GM18858 (cell line): ENCODE measurements around the gene GARNL3.

Experiments used
- ATAC-seq: cut with Tn5 transposase; IDR thresholded peaks from one replicate; pipeline ENCODE4 v1.9.1; 2021; ENCODE audit not compliant: unreplicated experiment

The GARNL3 gene

DNA sequence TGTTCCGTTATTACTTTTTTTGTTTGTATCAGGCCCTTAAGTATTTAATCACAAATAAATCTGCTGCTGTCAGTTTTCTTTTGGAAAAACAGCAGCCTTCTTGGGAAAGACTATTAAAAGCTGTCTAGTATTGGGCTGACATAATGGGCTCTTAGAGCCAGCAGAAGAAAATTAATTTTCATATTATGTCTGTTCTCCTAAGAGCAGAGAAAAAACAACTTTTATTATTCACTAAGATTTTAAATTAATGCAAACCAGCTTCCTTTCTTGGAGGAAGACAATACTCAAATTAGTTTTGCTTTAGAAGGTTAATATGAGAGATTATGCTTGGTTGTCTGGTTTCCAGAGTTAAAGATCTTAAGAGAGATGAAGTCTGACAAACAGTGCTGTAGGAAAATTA lies 30.6 kb upstream of the GARNL3 start:
- no peak for ATAC-seq

DNA sequence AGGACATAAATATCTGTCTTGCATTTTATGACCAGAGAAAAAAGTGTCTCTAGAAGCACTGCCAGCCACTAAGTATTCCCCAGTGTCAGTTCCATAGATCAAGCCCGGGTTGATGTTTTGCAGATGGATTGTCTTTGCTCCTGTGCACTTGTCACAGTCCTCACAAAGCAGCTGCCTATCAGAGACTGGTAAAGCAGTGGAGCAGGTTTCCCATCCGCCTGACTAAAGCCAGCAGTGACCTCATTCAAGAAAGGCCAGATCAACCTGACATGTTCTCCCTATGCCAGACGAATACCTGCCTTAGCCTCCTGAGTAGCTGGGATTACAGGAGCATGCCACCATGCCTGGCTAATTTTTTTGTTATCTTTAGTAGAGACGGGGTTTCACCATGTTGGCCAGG lies 26.8 kb upstream of the GARNL3 start:
- no peak for ATAC-seq

DNA sequence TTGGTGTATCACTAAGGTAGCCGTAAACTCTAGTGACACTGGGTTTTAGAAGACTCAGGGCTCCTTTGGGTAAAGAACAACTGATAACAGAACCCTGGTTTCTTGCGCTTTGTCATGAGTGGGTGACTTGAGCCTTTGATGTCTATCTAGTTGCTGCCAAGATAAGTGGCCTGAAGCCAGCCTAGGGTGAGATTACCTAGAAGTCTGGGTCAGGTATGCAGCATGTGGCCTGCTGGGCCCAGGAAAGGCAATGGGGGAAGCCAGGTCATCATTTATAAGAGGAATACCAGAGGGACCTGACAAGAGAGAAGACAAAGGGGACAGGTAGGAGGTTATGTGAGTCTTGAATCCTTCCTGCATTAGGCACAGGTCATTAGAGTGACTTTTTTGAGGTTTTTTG lies 23.2 kb upstream of the GARNL3 start:
- ATAC-seq, result no peak

DNA sequence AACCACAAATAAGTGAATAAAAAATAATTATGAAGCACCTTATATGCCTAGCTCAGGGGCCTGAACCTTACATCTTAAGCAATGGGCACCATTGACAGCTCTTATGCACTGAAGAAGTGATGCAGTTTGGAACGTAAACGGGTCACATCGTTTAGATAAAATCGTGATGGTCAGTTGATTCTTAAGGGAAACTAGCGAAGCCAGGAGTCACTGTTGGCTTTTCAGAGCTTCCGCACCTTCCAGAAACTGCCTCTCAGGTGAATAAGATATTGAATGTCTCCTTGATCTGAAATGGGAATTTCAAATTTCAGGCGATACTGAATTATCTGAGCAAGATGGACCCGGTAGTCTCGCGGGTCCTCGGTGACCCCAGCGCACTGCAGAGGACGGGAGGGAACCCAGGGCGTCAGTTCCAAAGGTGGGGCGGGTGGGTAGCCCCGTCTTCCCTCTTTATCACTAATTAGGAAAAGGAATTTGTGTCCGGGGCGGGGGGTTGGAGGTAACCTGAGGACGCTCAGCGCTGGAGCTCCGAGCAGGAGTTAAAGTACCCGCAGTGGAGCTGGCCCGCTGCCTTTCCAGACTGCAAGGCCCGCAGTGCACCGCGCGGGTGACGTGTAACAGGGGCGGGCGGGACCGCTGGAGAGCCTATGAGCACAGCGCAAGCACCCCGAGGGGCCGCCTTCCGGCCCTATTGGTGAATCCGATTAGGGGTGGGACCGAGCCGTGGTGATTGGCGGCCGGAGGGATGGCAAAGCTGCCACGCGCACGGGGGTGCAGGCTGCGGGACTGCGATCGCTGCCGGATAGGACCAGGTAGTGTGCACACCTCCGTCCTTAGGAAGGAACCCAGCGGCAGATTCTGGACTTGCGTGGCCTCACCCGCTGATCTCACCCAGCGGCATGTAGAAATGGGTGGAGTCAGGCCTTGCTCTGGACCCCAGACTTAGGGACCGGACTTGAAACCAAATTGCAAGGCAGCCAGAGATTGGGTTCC lies 19.7 kb upstream of the GARNL3 start:
- ATAC-seq, result peak; percentile 97

DNA sequence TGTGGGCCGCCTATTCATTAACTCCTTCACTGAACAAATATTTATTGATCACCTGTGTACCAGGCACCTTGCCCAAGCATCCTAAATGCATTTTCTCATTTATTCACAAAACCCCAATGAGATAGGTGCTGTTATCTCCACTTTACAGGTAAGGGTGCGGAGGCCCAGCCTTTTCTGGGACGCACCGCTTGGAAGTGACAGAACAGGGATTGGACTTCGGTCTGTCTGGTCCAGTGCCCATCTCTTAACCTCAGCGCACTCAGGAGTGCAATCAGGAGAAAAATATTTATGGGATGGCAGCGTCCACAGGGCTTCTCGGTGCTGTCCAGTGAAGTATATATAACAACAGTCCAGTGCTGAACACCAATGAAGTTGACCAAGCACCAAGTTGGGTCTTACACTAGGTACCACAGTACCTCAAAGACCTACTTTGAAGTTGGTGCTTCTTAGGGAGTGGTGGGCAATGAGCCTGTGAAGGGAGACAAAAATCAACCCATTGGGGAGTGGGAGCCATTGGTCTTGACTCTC lies 18.9 kb upstream of the GARNL3 start:
- ATAC-seq, result no peak

DNA sequence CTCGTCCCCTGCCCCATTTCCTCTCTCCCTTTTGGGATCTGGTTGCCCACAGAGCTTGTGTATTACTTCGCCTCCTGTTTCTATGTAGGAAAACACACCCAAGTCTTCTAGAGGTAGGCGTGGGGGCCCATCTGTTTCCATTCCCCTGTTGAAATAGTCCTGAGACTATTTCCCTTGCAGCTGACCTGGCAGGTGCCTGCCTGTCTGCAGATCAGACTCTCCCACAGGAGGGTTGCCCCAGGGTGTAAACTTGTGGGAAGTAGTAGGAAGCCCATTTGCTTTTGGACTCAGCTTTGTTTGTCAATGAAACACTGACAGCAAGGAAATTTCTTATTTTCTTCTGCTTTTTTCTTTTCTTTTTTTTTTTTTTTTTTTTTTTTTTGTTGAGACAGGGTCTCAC lies 16.3 kb upstream of the GARNL3 start:
- ATAC-seq, result no peak

DNA sequence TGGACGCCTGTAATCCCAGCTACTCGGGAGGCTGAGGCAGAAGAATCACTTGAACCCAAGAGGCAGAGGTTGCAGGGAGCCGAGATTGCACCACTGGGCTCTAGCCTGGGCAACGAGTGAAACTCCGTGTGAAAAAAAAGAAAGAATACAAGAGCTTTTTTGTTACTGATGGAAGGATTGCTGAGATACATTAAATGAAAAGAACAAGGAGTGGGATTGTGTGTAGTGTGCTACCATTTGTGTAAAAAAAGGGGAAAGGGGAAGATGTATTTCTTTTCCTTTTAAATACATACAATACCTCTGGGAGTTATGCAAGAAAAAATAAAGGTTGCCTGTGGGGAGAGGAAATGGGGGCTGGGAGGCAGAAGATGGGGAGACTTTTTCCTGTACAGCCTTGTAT lies 14.7 kb upstream of the GARNL3 start:
- no peak for ATAC-seq

DNA sequence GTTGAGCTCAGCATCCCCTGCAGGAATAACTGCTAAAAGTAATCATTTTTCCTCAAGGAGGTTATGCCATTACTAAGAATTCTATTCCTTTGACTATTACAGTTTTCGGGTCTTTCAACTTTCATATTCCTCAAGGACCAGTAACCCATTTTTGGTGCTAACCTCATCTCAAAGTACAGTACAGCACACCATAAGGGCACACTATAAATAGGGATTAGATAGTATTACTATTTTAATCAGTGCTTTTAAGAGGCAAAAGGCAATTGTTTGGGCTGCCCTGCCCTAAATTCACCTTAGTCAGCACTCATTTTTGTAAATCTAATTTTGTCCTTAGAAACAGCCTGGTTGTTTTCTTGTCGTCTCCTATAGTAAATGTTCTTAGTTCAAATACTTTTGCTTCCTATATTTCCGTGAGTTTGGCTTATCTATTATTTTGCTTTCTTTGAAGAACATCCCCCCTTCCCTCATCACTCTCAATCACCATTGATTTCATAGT lies 13.6 kb upstream of the GARNL3 start:
- no peak for ATAC-seq

DNA sequence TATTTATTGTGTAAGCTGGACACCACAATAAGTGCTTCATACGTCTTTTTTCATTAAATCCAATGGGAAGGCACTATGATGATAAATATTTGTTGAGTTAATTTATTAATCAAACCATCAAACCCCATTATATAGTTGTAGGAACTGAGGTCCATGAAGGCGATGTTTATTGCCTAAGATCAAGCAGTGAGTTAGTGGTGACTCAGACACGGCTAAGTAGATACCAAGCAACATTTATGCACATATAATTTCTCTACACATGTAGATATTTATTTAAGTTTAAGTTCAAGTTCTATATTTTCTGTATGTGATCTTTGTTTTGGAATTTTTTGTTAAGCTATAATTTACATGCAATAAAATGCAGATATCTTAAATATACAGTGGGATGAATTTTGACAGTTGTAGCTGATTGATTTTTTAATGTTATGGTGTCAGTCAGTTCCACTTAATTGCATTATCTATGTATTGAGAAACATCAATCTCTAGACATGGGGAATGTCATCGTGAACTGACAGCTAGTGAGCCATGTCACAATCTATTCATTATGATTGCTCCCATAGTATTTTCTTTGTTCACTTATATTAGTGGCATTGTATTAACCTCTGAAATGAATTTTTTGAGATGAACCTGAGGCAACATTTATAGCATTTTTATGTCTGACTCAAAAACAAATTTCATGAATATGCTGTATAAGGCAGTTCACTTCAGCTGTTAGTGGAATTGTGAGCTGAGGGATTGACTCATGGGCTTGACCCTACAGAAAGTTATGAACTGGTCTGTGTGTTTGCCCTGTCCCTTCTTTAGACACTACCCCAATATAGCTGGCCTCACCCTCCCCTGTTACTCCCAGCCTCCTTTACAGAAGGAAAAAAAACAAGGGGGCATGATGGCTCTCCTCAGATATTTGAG lies 11.9 kb upstream of the GARNL3 start:
- no peak for ATAC-seq

DNA sequence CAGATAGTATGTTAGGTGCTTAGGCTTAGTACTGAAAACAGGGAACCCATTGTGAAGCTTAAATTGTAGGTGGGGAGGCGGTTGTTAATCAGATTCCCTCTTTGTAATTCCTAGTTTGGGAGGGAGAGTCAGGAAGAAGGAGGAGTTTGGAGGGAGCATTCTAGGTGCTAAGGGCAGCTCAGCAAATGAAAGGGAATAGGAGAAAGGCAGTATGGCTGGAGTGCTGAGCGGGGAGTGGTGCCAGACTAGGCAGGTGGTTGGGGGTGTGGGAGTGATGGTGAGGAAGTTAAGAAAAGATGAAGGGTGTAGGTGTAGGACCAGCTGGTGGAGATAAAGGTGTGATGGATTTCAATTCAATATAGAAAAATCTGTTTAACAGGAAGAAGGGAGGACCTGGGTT lies 11.1 kb upstream of the GARNL3 start:
- ATAC-seq, result no peak

DNA sequence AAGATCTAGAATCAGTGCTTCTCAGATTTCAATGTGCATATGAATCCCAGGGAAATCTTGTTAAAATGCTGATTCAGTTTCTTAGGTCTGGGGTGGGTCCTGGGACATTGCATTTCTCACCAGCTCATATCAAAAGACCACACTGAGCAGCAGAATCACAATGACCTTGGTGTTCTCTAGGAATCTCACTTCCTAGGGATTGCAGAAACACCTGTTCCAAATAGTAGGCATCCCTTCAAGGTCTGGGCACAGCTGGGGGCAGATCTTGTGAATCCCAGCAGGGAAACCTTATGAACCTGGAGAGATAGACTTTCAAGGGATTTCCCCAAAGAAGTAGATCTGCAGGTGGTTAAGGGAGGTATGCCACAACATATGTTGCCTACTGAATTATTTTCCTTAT lies 8.9 kb upstream of the GARNL3 start:
- ATAC-seq, result no peak

DNA sequence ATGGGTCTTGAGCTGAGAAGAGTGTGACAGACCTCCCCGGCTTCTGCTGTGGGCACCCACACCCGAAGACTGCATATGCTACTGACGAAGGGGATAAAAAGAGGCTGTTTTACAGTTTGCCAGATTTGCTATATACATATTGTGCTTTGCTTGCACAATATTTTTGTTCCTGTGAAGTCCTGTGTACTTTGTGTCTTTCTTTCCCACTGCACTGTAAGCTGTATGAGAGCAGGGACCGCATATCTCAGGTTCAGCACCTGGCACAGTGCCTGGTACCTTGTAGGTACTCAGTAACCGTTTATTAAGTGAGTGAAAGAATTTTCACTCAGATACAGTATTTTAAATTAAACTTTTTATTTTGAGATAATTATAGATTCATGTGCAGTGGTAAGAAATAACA lies 8.2 kb upstream of the GARNL3 start:
- ATAC-seq, result no peak

DNA sequence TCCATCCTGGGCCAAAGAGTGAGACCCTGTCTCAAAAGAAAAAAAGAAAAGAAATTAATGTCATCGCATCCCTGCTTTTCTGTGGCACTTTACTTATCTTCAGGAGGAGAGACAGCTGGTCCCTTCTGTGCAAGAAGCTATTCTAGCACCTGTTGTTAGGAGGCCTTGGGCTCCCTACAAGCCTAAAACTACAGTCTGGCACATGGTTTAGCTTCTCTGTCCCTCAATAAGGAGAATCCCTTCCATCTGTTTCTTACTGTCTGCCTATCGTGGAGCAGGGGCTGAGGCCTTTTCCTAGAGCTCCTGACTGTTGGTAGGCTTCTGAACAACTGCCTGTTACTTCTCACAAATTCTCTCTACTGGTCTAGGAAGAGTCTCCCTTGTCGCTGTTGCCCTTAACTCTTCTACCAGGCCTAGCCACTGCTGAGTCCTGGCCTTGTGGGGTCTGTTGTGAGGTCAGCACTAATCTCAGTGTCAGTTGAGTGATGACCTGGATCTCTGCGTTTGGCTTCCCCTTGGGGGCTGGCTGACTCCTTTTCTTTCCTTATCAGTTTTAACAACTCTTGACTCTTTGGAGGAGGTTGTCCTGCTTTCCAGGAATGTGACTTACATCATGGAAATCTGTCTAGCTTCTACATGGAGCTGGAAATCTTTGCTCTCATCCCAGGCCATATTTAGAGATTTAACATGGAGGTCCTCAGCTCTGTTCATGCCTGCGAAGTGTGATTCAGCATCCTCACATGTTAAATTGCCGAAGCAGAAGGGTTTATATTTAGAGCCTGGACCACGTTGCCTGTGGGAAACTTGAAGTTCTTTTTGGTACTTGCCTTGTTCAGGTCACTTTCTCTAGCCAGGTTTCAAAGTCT lies 5.7 kb upstream of the GARNL3 start:
- no peak for ATAC-seq

DNA sequence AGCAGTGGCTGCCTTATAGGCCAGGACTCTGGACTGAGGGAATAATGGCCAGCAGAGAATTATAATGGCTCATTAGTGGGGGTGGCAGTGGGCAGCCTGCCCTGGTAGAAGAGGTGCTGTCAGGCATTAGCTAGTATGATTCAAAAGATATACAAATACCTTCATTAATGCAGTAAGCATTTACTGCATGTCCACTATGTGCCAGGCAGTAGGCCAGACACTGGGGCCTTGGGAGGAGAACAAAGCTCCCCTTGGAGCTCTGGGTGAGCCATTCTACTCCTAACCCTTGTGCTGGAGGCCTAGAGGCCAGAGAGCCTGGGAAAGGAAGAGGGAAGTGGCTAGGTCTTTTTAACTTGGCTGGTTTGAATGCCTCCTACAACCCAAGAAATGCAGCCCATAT lies 2.0 kb upstream of the GARNL3 start:
- no peak for ATAC-seq

DNA sequence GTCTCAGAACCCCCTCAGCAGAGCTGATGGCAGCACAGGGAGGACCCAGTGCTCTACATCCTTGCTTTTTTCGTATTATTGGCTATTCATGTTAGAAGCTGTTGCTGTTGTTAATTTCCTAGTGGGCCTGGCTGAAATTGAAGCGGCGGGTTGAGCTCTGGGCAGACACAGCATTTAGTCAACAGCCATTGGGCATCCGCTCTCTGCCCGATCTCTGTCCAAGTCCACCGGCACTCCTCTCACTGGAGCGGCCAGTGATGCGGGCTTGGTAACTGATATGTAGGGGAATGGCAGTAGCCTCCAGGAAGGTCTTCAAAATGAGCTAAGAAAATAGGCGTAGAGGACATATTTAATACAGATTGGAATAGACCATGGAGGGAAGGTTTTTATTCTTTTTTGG lies 1.3 kb upstream of the GARNL3 start:
- no peak for ATAC-seq

DNA sequence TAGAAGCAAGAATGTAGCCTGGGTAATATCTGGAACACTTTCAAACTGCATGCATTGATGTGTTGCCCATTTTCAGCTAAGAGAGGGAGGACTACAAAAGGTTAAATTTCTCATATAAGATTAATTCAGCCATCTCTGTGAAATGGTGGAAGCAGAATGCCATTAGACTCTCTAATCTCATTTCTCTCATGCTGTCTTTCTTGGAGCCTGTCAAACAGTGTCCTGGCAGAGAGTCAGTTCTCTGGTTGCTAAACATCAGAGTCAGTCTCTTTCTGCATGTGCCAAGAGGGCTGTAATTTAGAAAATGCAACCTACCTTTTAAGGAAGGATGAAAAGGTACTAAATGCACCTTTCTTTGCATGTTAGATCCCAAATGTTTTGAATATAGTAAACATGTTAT lies 910 bp upstream of the GARNL3 start:
- no peak for ATAC-seq

DNA sequence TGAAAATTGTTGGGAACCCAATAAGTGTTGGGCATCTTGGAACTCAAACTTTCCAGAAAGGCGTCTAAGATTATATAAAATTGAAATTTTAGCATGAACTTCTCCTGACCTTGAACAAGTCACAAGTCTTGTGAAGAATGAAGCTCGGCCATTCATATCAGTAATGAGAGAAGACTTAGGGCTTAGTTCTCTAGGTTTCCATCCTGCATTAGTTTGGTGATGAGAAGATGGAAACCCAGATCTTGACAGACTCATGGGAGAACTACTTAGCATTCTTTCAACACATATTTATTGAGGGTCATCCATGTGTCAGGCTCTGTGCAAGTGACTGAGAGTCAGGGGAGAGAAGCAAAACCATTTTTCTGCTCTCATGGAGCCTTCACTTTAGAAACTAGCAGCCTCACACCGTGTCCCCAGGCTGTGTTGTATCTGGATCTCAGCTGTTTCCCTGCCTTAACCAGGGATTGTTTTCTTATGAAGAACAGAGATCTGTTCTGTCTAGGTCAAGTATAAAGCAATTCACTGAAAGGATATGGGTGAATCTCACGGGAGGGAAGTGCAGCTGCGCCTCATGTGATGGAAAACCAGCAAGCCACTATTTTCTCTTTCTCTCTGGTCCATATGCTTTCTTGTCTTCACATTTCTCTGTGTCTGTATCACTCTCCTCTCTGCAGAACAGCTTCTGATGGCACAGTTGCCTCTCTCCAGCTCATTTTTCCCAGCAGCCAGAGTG lies 3.4 kb downstream of the GARNL3 start:
- no peak for ATAC-seq

DNA sequence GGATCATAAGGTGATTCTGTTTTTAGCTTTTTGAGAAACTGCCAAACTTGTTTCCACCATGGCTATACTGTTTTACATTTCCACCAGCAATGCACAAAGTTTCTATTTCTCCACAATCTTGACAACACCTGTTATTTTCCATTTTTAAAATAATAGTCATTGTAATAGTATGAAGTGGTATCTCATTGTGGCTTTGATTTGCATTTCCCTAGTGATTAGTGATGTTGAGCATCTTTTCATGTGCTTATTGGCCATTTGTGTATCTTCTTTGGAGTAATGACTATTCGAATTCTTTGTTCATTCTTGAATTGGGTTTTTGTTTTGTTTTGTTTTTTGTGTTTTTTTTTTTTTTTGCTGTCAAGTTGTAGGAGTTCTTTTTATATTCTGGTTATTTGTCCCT lies 4.9 kb downstream of the GARNL3 start:
- ATAC-seq, result no peak

DNA sequence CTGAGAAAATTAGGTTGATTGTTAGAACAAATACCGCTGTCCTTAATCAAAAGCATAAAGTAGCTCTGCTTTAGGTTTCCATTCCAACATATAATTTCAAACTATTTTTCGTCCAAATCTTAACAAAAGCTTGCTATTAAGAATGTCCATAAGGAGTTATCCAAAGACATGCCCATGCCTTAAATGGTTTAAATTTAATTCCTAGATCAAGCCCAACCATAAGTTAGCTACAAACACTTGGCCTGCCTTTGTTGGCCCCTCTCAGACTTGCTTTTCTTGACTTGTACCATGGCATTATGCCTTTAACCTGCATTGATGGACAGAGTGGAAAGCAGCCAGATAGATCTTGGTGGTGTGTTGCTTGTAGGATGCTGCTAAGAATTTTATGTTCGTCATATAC lies 8.8 kb downstream of the GARNL3 start:
- ATAC-seq, result no peak

DNA sequence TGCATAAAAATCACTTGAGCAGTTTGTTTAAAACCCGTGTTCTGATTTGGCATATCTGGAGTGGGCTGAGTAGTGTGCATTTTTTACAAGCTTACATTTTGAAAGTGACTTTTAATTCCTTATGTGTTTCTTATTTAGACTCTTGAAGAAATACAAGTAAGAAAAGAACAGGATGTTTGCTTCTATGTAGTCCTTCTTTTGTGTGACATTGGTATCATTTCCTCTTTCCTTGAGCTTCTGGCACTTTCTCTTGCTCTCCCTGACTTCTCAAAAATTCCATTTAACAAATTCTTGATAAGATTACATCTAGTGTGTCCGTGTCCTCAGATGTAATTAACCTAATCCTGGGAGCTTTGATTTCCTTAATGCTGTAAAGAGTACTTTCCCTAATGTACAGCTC lies 12.5 kb downstream of the GARNL3 start:
- peak; percentile 44 for ATAC-seq
